ENCODE measurements around the gene CD28.

Gene CD28

DNA sequence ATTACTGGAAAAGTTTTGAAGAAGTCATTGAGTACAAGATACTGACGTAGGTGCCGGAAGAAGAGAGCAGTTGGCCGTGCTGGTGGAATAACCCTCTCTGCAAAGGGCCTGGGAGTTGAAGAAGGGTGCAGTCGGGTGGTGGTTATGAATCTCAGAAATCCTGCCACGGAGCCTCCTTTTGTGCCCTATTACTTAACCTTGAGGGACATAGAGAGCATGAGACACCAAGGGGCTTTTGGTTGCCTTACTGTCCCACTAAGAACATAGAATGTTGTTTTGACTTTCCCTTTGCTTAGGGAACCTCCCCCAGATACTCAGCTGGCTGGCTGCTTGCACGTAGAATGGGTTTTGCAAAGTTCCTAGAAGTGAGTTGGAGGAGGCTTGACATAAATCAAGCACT, 1.3 kb upstream of the CD28 start:
- peaks cover 4 to 41% (median 10%) of the 10 kb centered on the region in 4 experiments for H3K4me1 ChIP-seq (ENCODE audit: control extremely low read depth in 1 of 4, control insufficient read depth in 4 of 4, insufficient read depth in 4 of 4, low read length in 3 of 4)
- H3K27ac ChIP-seq (ENCODE audit: insufficient read depth in 1 of 2, low read depth in 1 of 2, low read length in 2 of 2, poor library complexity in 1 of 2, severe bottlenecking in 2 of 2): no peak overlapping the region
- POLR2A ChIA-PET: no interaction called here
- 98% methylated on average over 4 of the region's 6 CpGs for WGBS (ENCODE audit: insufficient coverage)
- CTCF ChIA-PET: interaction anchor here (1.3 kb wide), 1 partner anchor 70 kb away, joined by 3 read pairs; no protein-coding TSS in a partner anchor
- H3K36me3 ChIP-seq (ENCODE audit: control insufficient read depth in 4 of 4, insufficient read depth in 4 of 4, low read length in 3 of 4): no peaks in the 10 kb centered on the region
- H3K9me3 ChIP-seq (ENCODE audit: control extremely low read depth in 1 of 5, control insufficient read depth in 4 of 5, insufficient read depth in 2 of 5, low read depth in 1 of 5, low read length in 4 of 5): no peaks in the 10 kb centered on the region
- H3K27me3 ChIP-seq (replicated peaks in 2 of 5; ENCODE audit: control insufficient read depth in 4 of 5, insufficient read depth in 5 of 5, low read length in 4 of 5): no peaks in the 10 kb centered on the region
- no peak for DNase-seq
- no peak overlapping the region for H3K4me3 ChIP-seq (ENCODE audit: control insufficient read depth in 1 of 7, extremely low read depth in 1 of 7, insufficient read depth in 4 of 7, low read depth in 2 of 7, low read length in 6 of 7)

DNA sequence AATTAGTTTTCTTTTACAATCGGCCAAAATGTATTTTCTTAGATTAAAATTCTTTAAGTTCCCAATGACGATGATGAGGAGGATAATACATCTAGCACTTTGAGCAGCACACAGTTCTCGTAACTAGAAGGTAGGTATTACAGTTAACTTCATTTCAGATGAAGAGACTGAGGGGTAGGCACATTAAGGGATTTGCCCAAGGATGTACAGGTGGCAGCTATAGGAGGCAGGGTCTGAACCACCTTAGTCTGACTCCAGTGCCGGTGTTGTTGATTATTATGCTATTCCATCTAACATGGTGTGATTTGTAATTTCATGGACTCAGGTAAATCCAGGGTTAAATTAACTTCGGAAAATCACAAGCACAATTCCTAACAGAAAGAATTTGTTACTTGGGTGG, 1.1 kb downstream of the CD28 start:
- peaks cover 4 to 44% (median 10%) of the 10 kb centered on the region in 4 experiments for H3K4me1 ChIP-seq (ENCODE audit: control extremely low read depth in 1 of 4, control insufficient read depth in 4 of 4, insufficient read depth in 4 of 4, low read length in 3 of 4)
- POLR2A ChIA-PET: no interaction called here
- H3K4me3 ChIP-seq (ENCODE audit: control insufficient read depth in 1 of 7, extremely low read depth in 1 of 7, insufficient read depth in 4 of 7, low read depth in 2 of 7, low read length in 6 of 7): no peak overlapping the region
- no peaks in the 10 kb centered on the region for H3K9me3 ChIP-seq (ENCODE audit: control extremely low read depth in 1 of 5, control insufficient read depth in 4 of 5, insufficient read depth in 2 of 5, low read depth in 1 of 5, low read length in 4 of 5)
- H3K27ac ChIP-seq (ENCODE audit: insufficient read depth in 1 of 2, low read depth in 1 of 2, low read length in 2 of 2, poor library complexity in 1 of 2, severe bottlenecking in 2 of 2): no peak overlapping the region
- H3K27me3 ChIP-seq (replicated peaks in 2 of 5; ENCODE audit: control insufficient read depth in 4 of 5, insufficient read depth in 5 of 5, low read length in 4 of 5): no peaks in the 10 kb centered on the region
- 100% methylated on average over 4 of the region's 5 CpGs for WGBS (ENCODE audit: insufficient coverage)
- DNase-seq: no peak
- H3K36me3 ChIP-seq (ENCODE audit: control insufficient read depth in 4 of 4, insufficient read depth in 4 of 4, low read length in 3 of 4): no peaks in the 10 kb centered on the region
- CTCF ChIA-PET: interaction anchor here (1.0 kb wide), 1 partner anchor 14 kb away, joined by 3 read pairs; no protein-coding TSS in a partner anchor

DNA sequence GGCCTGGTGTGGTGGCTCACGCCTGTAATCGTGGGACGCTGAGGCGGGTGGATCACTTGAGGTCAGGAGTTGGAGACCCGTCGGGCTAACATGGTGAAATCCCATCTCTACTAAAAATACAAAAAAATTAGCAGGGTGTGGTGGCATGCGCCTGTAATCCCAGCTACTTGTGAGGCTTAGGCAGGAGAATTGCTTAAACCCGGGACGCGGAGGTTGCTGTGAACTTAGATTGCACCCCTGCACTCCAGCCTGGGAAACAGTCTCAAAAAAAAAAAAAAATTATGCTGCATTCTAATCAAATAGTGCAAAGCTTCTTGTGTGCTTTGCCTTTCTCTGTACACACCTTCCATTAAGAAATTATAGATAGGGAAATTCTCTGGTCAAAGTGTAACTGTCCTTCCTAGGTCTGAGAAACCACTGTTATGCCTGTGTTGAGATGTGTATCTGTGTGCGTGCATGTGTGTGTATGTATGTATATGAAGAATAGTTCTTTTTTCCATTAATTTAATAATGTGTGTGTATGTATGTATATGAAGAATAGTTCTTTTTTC, 2.5 kb downstream of the CD28 start:
- no peak for DNase-seq
- POLR2A ChIA-PET: no interaction called here
- WGBS (ENCODE audit: insufficient coverage): no CpG with 5 or more reads among the region's 11 CpGs
- Histone ChIP-seq H3K27me3 (replicated peaks in 2 of 5; ENCODE audit: control insufficient read depth in 4 of 5, insufficient read depth in 5 of 5, low read length in 4 of 5) (no peaks in the 10 kb centered on the region), H3K27ac (ENCODE audit: insufficient read depth in 1 of 2, low read depth in 1 of 2, low read length in 2 of 2, poor library complexity in 1 of 2, severe bottlenecking in 2 of 2) (no peak overlapping the region), H3K4me1 (ENCODE audit: control extremely low read depth in 1 of 4, control insufficient read depth in 4 of 4, insufficient read depth in 4 of 4, low read length in 3 of 4) (peaks cover 4 to 44% (median 10%) of the 10 kb centered on the region in 4 experiments), H3K4me3 (ENCODE audit: control insufficient read depth in 1 of 7, extremely low read depth in 1 of 7, insufficient read depth in 4 of 7, low read depth in 2 of 7, low read length in 6 of 7) (no peak overlapping the region), H3K36me3 (ENCODE audit: control insufficient read depth in 4 of 4, insufficient read depth in 4 of 4, low read length in 3 of 4) (no peaks in the 10 kb centered on the region), H3K9me3 (ENCODE audit: control extremely low read depth in 1 of 5, control insufficient read depth in 4 of 5, insufficient read depth in 2 of 5, low read depth in 1 of 5, low read length in 4 of 5) (no peaks in the 10 kb centered on the region)
- CTCF ChIA-PET: no interaction called here

DNA sequence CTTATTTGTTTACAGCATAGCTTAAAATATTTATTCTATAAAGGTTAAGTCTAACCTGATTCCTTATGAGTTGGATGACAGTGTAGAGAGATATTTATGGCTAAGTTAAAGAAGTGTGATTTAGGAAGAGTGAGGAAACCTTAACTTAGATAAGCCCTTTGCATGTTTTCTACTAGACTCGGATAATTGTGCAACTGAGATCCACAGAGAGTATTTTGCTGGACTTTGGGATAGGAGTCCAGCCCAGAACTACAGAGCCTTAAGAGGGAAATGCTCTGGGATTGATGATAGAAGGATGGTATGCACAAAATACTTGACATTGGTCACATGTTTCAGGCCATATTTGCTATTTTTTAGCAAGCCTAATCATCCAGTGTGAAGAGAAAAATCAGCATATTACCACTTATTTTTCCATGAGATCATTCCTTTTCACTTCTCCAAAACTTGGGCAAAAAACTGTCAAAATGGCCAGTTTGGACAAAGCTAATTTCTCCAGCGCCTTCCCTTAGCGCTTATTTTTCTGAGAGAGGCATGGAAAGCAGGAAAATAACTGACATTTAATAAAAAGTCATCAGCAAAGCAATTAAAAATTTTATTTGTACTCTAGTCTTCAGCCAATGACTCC, 3.1 kb downstream of the CD28 start:
- no peaks in the 10 kb centered on the region for H3K36me3 ChIP-seq (ENCODE audit: control insufficient read depth in 4 of 4, insufficient read depth in 4 of 4, low read length in 3 of 4)
- ChIA-PET POLR2A (no interaction called here), CTCF (no interaction called here)
- H3K27ac ChIP-seq (ENCODE audit: insufficient read depth in 1 of 2, low read depth in 1 of 2, low read length in 2 of 2, poor library complexity in 1 of 2, severe bottlenecking in 2 of 2): no peak overlapping the region
- no peak for DNase-seq
- H3K9me3 ChIP-seq (ENCODE audit: control extremely low read depth in 1 of 5, control insufficient read depth in 4 of 5, insufficient read depth in 2 of 5, low read depth in 1 of 5, low read length in 4 of 5): no peaks in the 10 kb centered on the region
- H3K4me1 ChIP-seq (ENCODE audit: control extremely low read depth in 1 of 4, control insufficient read depth in 4 of 4, insufficient read depth in 4 of 4, low read length in 3 of 4): peaks cover 4 to 39% (median 10%) of the 10 kb centered on the region in 4 experiments
- no peaks in the 10 kb centered on the region for H3K27me3 ChIP-seq (replicated peaks in 2 of 5; ENCODE audit: control insufficient read depth in 4 of 5, insufficient read depth in 5 of 5, low read length in 4 of 5)
- H3K4me3 ChIP-seq (ENCODE audit: control insufficient read depth in 1 of 7, extremely low read depth in 1 of 7, insufficient read depth in 4 of 7, low read depth in 2 of 7, low read length in 6 of 7): no peak overlapping the region
- WGBS (ENCODE audit: insufficient coverage): 100% methylated on average over 3 of the region's 3 CpGs

DNA sequence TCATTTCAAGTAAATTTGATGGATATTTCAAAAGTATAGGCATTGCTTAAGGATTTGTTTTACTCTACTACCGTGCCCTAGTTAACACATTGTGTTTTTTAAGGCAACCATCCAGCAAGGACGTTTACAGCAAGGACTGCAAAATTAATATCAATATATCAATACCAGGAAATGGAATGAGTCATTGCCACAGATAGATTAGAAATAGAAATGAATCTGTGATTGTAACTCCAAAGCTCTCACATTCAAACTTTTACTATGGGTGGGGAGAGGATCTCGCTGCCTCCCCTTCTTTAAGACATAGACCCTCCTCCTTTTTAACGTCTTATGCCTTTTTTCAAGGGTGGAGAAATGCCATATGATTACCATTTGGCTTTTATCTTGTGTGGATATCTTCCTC, 3.8 kb downstream of the CD28 start:
- H3K27me3 ChIP-seq (replicated peaks in 2 of 5; ENCODE audit: control insufficient read depth in 4 of 5, insufficient read depth in 5 of 5, low read length in 4 of 5): no peaks in the 10 kb centered on the region
- no peaks in the 10 kb centered on the region for H3K36me3 ChIP-seq (ENCODE audit: control insufficient read depth in 4 of 4, insufficient read depth in 4 of 4, low read length in 3 of 4)
- no CpG with 5 or more reads among the region's 4 CpGs for WGBS (ENCODE audit: insufficient coverage)
- no peak for DNase-seq
- H3K9me3 ChIP-seq (ENCODE audit: control extremely low read depth in 1 of 5, control insufficient read depth in 4 of 5, insufficient read depth in 2 of 5, low read depth in 1 of 5, low read length in 4 of 5): no peaks in the 10 kb centered on the region
- CTCF ChIA-PET: no interaction called here
- no peak overlapping the region for H3K4me3 ChIP-seq (ENCODE audit: control insufficient read depth in 1 of 7, extremely low read depth in 1 of 7, insufficient read depth in 4 of 7, low read depth in 2 of 7, low read length in 6 of 7)
- no peak overlapping the region for H3K27ac ChIP-seq (ENCODE audit: insufficient read depth in 1 of 2, low read depth in 1 of 2, low read length in 2 of 2, poor library complexity in 1 of 2, severe bottlenecking in 2 of 2)
- H3K4me1 ChIP-seq (ENCODE audit: control extremely low read depth in 1 of 4, control insufficient read depth in 4 of 4, insufficient read depth in 4 of 4, low read length in 3 of 4): peaks cover 4 to 32% (median 9%) of the 10 kb centered on the region in 4 experiments
- POLR2A ChIA-PET: no interaction called here

DNA sequence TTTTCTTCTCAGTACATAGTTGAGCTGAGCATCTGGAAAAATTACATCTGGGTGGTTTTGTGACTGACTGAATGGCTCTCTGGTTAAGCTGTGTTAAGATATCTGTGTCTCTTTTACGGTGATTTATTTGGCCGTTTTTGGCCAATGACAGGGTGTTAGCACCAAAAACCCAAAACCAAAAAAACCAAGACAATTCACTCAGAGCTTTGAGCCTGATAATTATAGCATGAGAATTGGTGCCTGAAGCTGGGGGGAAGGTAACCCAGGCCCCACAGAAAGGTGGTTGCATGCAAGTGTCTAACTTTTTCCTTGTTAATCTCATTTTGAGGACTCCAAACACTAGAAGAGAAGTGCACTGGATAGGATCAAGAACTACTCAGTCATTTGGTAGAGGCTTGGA, 4.5 kb downstream of the CD28 start:
- WGBS (ENCODE audit: insufficient coverage): no CpG with 5 or more reads among the region's 2 CpGs
- ChIA-PET POLR2A (no interaction called here), CTCF (no interaction called here)
- Histone ChIP-seq H3K27me3 (replicated peaks in 2 of 5; ENCODE audit: control insufficient read depth in 4 of 5, insufficient read depth in 5 of 5, low read length in 4 of 5) (no peaks in the 10 kb centered on the region), H3K4me1 (ENCODE audit: control extremely low read depth in 1 of 4, control insufficient read depth in 4 of 4, insufficient read depth in 4 of 4, low read length in 3 of 4) (peaks cover 3 to 26% (median 6%) of the 10 kb centered on the region in 4 experiments), H3K4me3 (ENCODE audit: control insufficient read depth in 1 of 7, extremely low read depth in 1 of 7, insufficient read depth in 4 of 7, low read depth in 2 of 7, low read length in 6 of 7) (no peak overlapping the region), H3K9me3 (ENCODE audit: control extremely low read depth in 1 of 5, control insufficient read depth in 4 of 5, insufficient read depth in 2 of 5, low read depth in 1 of 5, low read length in 4 of 5) (no peaks in the 10 kb centered on the region), H3K36me3 (ENCODE audit: control insufficient read depth in 4 of 4, insufficient read depth in 4 of 4, low read length in 3 of 4) (no peaks in the 10 kb centered on the region), H3K27ac (ENCODE audit: insufficient read depth in 1 of 2, low read depth in 1 of 2, low read length in 2 of 2, poor library complexity in 1 of 2, severe bottlenecking in 2 of 2) (no peak overlapping the region)
- no peak for DNase-seq

DNA sequence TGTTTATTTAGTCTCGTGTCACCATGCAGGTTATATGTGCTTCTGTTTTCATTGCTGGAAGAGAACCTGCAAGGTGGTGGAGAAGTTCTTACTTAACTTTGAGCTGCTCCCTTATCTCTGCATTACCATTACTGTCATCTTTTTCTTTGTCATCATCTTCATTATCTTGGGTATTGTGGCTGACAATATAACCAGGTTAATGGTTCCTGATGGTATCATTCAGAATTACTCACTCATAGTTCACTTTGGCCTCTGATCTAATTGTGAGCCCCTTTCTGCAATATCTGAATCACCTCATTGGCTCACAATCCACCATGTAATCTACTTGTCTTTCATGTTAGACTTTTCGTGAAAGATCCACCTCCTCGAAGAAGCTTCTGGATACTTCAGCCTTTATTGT, 5.0 kb downstream of the CD28 start:
- H3K4me1 ChIP-seq (ENCODE audit: control extremely low read depth in 1 of 4, control insufficient read depth in 4 of 4, insufficient read depth in 4 of 4, low read length in 3 of 4): peaks cover 0 to 21% (median 2%) of the 10 kb centered on the region in 4 experiments

More for the DNA sequence above, 5.0 kb downstream of the CD28 start:
- H3K27me3 ChIP-seq (replicated peaks in 2 of 5; ENCODE audit: control insufficient read depth in 4 of 5, insufficient read depth in 5 of 5, low read length in 4 of 5): no peaks in the 10 kb centered on the region
- H3K9me3 ChIP-seq (ENCODE audit: control extremely low read depth in 1 of 5, control insufficient read depth in 4 of 5, insufficient read depth in 2 of 5, low read depth in 1 of 5, low read length in 4 of 5): no peaks in the 10 kb centered on the region
- ChIA-PET CTCF (no interaction called here), POLR2A (no interaction called here)
- DNase-seq: no peak
- no peak overlapping the region for H3K27ac ChIP-seq (ENCODE audit: insufficient read depth in 1 of 2, low read depth in 1 of 2, low read length in 2 of 2, poor library complexity in 1 of 2, severe bottlenecking in 2 of 2)
- no peaks in the 10 kb centered on the region for H3K36me3 ChIP-seq (ENCODE audit: control insufficient read depth in 4 of 4, insufficient read depth in 4 of 4, low read length in 3 of 4)
- WGBS (ENCODE audit: insufficient coverage): no CpG with 5 or more reads among the region's 3 CpGs
- H3K4me3 ChIP-seq (ENCODE audit: control insufficient read depth in 1 of 7, extremely low read depth in 1 of 7, insufficient read depth in 4 of 7, low read depth in 2 of 7, low read length in 6 of 7): no peak overlapping the region
